GM18505 (cell line): Measurements from ENCODE around the gene PABPN1.

ENCODE experiments used
- ATAC-seq: cut with Tn5 transposase; IDR thresholded peaks from one replicate; pipeline ENCODE4 v1.9.1; 2021; ENCODE audit not compliant: unreplicated experiment
- POLR2A ChIP-seq: IDR thresholded peaks from 4 replicates; pipeline ENCODE4 v1.6.1; 2011; ENCODE audit warnings: borderline replicate concordance; ENCODE audit not compliant: insufficient read depth, insufficient read length; ENCODE audit errors: extremely low read depth

The PABPN1 gene

GRCh38 chr14:23362200-23362599, 40.9 kb downstream of the PABPN1 start:
- TF ChIP-seq POLR2A, result no peak
- ATAC-seq, result no peak

DNA sequence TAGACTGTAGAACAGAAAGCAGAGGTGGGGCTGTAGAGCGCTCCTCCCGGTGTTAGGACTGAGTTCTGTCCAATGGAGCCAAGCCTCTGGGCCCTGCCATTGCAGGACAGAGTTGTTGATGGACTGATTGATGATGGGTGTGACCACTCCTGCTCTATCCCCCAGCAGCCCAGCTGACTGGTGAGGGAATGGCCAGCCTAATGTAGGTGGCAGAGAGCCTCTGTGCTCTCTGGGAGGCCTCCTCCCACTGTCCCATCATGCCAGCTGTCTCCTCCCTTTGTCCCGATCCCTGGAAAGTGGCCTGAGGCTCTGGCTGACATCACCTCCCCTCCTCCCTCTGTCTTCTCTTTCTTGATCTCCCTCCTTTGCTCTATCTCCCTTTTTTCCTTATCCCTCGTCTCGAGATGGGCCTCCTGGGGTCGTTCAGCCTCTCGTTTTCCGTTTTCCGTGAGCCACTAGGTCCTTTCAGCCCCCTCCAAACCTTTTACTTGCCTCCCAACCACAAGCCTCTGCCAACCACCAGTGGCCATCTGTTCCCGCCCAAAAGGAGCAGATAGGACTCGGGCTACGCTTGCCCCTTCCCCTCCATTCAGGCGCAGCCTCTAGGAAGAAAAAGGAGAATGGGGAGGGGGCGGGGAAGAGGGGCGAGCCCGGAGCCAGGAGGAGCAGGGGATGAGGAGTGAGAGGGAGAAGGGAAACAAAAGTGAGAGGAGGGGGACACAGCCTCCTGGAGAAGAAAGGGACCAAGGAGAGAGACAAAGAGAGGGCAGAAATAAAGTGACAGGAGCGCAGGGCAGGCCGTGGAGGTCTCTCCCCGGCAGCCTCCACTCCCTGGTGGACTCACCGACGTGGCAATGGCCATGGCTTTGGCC, 43.1 kb downstream of the PABPN1 start:
- TF ChIP-seq POLR2A, result no peak
- ATAC-seq, result no peak

DNA sequence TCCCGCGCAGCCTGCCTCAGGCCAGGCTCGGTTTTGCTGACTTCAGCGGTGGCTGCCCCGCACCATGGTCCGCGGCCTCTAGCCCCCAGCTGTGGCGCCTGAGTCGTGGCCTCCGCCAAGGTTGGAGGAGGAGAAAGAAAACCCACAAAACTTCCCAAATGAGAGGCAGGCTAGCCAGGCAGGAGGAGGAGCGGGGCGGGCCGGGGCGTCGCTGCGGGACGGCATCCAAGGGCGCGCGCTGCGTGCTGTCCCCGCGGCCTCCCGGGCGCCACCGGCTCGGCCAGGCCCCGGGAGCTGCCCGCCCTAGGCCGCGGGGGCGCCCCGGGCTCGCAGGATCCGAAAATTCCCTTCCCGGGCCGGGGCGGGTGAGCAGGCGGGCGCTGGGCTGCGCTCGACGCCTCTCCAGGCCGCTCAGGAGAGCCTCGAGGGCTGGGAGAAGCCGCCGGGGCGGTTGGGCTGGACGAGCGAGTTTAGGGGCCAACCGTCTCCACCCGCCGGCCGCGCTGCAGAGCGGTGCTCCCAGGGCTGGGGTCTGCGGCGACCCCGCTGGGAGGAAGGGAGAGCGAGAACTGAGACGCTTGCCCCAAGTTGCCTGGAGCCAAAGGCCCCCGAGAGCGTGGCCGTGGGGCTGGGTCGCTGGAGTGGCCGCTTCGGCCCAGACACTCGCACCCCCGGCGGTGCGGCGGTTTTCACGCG, 43.9 kb downstream of the PABPN1 start, which contains the start of gene EFS:
TSS of gene EFS (minus strand) at position 137 of the 696 bp plus-strand sequence. CDS start 147 bp downstream, outside the sequence.
- no peak for ATAC-seq

GRCh38 chr14:23365732-23366425, 44.6 kb downstream of the PABPN1 start:
- ATAC-seq, result no peak
- TF ChIP-seq POLR2A, result no peak

More for the DNA sequence above, 43.9 kb downstream of the PABPN1 start, which contains the start of gene EFS:
- no peak for TF ChIP-seq POLR2A

DNA sequence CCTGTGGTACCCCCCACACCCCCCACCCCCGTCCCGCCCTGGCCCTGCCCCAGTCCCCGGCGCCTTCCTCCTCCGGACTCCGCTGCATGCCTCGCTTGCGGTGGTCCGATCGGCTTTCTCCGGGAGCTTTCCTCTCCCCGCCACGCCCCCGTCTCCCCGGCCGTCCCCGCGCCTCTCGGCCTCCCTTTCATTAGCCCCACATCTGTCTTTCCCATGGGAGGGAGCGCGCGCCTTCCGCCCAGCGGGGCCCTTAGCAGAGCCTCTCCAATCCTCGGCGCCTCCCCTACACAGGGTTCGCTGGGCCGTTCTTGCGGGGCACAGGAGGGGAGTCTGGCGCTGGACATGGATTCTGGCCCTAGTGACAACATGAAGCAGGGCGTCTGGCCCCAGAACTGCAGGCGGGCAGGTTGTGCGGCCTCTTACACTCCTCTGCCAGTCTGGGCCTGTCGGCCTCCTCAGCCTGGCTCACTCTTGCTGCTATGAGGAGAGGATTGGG, 45.2 kb downstream of the PABPN1 start:
- no peak for TF ChIP-seq POLR2A
- no peak for ATAC-seq

DNA sequence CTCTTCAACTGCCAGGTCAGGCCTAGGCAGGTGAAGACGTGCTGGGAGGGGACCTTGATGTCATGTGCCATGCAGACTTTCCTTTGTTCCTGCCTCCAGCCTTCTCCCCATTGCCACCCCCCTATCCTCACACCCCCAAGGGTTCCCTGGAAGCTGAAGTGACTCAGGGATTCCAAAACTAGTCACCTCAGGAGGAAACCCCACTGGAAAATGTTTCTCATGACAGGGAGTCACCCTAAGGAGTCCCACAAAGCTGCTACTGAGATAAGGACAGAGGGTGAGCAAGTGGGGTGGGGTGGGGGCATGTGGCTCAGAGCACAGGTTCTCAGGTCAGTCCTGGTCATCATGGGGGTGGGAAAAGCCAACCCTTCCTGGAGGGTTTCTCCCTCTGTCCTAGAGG, 49.0 kb downstream of the PABPN1 start:
- TF ChIP-seq POLR2A, result no peak
- no peak for ATAC-seq

- TF ChIP-seq POLR2A, result no peak
- ATAC-seq, result no peak
Observed at GRCh38 chr14:23371865-23372264, 50.6 kb downstream of the PABPN1 start.

GRCh38 chr14:23372509-23372908, 51.3 kb downstream of the PABPN1 start, which contains the start of gene IL25:
TSS of gene IL25 (plus strand) at chr14:23372809.
- ATAC-seq, result no peak
- no peak for TF ChIP-seq POLR2A

DNA sequence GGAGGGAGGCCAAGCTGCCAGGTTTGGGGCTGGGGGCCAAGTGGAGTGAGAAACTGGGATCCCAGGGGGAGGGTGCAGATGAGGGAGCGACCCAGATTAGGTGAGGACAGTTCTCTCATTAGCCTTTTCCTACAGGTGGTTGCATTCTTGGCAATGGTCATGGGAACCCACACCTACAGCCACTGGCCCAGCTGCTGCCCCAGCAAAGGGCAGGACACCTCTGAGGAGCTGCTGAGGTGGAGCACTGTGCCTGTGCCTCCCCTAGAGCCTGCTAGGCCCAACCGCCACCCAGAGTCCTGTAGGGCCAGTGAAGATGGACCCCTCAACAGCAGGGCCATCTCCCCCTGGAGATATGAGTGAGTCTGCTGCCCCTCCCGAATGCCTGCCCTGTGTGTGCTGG, 51.8 kb downstream of the PABPN1 start:
- no peak for TF ChIP-seq POLR2A

More for the DNA sequence above, 51.8 kb downstream of the PABPN1 start:
- ATAC-seq, result no peak
